Measurements from ENCODE around the gene BTD.

- TF ChIP-seq SUZ12 (IDR thresholded peaks at IDR 0.05; ENCODE audit: extremely low read depth, insufficient read depth, insufficient read length), result no peak
- TF ChIP-seq YY1 (IDR thresholded peaks at IDR 0.05; ENCODE audit: insufficient read depth, insufficient read length), result no peak
- no peak for TF ChIP-seq ZNF274 (IDR thresholded peaks at IDR 0.05; ENCODE audit: low read depth, low read length)
Measured at GRCh38 chr3:15653321-15653720, 51.8 kb downstream of the BTD start.

All from NT2/D1 (cell line).